Fibroblast of upper back skin (primary cell): ENCODE results near the gene TMEM123.
A peak's percentile ranks its signal among the peaks of the same experiment; 100 is the strongest.

Experiments used
- DNase-seq: peaks from one replicate; pipeline ENCODE4 v3.0.0-alpha.2; 2013

The TMEM123 gene

GRCh38 chr11:102471474-102471873 lies 18.9 kb upstream of the TMEM123 start:
- no peak for DNase-seq

DNA sequence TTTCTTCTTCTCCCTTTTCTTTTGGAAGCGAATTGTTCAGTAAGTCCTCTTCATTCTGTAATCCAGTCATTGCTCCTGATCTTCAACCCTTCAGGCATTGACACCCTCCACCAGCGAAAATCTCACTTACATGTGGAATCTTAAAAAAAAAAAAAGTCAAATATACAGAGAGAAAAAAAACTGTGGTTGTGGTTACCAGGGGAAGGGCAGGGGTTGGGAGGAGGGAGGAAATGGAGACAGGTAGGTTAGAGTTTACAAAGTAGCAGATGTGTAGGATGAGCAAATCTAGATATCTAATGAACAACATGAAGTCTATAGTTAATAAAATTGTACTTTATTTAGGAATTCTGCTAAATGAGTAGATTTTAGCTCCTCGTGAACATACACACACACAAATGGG lies 17.7 kb upstream of the TMEM123 start:
- no peak for DNase-seq

DNA sequence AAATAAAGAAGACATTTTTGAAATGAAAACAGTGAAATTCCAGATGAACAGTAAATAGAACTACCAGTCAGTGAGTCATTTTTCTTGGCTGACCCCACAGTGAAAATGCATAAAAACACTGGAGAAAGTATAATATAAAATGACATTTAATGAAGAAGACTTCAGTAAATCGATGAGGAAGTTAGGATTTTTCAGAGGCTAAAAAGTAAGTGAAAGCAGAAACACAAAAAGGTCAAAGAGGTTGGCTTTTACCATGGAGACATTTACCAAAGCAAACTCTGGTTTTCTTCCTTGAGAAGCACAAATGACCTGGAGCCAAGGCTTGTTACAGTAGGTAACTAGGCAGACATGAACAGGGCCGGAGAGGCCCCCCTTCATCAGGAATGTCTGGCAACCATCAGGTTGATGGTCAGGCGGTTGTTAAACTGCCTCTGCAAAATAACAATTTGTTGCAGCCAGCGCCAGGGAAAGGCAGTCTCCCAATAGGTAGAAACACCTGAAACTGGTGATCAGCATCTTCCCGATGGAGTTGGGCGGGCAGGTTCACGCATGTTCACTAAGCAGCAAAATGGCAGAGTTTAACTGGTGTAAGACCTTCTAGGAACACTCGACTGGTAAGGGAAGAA lies 16.7 kb upstream of the TMEM123 start:
- DNase-seq: peak; percentile 20

DNA sequence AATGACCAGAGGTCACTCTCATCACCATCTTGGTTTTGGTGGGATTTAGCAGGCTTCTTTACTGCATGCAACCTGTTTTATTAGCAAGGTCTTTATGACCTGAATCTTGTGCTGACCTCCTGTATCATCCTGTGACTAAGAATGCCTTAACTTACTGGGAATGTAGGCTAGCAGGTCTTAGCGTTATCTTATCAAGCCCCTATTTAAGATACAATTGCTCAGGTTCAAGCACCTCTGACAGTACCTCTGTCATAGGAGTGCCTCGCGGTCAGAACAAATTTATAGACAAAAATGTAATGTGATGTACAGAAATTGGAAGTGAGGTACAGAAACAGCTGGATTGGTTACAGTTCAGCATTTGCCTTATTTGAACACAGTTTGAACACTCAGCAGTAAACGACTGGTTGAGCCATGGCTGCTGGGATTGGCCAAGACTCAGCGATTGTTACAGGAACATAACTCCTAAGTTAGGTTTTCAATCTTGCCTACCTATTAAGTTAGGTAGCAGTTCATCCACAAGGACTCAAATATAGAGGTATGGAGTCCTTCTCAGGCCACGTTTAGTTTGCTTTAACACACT lies 16.1 kb upstream of the TMEM123 start:
- DNase-seq: no peak

- DNase-seq: no peak
Observed at GRCh38 chr11:102467853-102468580, 15.5 kb upstream of the TMEM123 start.

DNA sequence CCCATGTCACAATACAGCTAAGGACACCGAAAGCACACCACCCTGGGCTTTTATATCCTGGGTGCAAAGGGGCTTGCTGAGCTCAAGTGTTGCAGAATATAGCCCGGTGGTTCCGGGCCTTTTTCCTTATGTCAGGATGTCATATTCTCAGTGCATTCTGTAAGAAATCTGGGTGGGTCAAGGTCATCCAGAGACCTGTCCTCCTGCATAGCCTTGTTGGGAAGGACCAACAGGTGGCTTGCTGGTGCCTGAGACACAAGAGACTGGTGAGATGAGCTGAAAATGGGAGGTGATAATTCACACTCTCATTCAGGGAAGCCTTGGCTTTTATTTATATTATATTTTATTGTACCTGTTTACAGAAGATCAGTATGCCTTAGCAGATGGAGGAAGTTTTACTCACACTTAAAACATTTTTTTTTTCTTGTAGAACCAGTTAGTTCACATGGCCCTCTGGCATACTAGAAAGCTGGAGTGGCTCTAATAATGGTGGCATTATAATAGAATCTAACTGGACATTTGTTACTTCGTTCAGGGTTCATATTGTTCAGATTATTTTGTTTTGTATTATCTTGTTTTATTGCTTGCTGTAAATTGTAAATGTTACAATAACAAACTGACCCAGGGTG lies 14.6 kb upstream of the TMEM123 start:
- DNase-seq: no peak

GRCh38 chr11:102465696-102466095 lies 13.1 kb upstream of the TMEM123 start:
- no peak for DNase-seq

GRCh38 chr11:102464859-102465500 lies 12.4 kb upstream of the TMEM123 start:
- no peak for DNase-seq

DNA sequence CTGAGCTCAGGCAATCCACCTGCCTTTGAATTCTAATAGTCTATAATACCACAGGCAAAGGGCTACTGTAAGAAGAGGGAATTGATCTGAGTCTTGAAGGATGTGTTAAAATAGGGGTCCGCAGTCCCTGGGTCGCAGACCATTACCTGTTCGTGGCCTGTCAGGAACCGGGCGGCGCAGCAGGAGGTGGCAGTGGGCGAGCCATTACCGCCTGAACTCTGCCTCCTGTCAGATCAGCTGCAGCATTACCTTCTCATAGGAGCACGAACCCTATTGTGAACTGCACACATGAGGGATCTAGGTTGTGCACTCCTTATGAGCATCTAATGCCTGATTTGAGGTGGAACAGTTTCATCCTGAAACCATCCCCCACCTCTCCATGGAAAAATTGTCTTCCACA lies 11.5 kb upstream of the TMEM123 start:
- no peak for DNase-seq

- DNase-seq: no peak
Observed at GRCh38 chr11:102462610-102463009, 10.0 kb upstream of the TMEM123 start.

DNA sequence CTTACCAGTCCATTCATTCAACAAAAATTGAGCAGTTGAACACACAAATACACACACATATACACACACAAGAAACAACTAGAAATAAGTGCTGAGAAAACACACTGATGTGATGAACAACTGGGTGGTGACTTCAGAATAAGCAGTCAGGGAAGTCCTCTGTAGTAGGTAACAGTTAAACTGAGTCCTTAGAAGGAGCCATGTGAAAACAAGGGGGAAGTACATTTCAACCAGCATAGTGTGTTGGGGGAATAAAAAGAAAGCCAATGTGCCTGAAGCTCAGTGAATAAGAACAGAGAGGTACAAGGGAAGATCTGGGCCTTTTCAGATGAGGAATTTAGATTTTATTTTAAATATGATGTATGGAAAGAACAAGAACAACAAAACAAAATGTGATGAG lies 6.8 kb upstream of the TMEM123 start:
- no peak for DNase-seq

DNA sequence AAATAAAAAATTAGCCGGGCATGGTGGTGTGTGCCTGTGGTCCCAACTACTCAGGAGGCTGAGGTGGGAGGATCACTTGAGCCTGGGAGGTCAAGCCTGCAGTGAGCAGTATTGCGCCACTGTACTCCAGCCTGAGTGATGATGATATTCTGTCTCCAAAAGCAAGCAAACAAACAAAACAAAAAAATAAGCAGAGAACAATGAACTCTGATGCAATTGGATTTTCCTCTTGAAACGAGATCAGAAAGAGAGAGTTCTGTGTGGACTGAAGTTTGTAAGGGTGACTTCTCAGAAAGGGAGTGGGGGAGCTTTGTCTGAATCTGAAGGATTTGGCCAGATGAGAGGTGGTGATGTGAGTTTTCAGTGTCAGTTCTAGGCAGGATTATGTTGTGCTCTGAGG lies 6.0 kb upstream of the TMEM123 start:
- no peak for DNase-seq

GRCh38 chr11:102457865-102458264 lies 5.3 kb upstream of the TMEM123 start:
- no peak for DNase-seq

- no peak for DNase-seq
Observed at GRCh38 chr11:102457056-102457677, 4.6 kb upstream of the TMEM123 start.

- peak; percentile 34 for DNase-seq
Observed at GRCh38 chr11:102456381-102456780, 3.8 kb upstream of the TMEM123 start.

GRCh38 chr11:102453921-102454320 lies 1.4 kb upstream of the TMEM123 start:
- DNase-seq: no peak

GRCh38 chr11:102453302-102453695 lies 734 bp upstream of the TMEM123 start:
- no peak for DNase-seq

- no peak for DNase-seq
Observed at GRCh38 chr11:102451681-102452460, 694 bp downstream of the TMEM123 start.

- DNase-seq: no peak
Observed at GRCh38 chr11:102451041-102451680, 1.4 kb downstream of the TMEM123 start.

- no peak for DNase-seq
Observed at GRCh38 chr11:102449651-102450570, 2.7 kb downstream of the TMEM123 start.

DNA sequence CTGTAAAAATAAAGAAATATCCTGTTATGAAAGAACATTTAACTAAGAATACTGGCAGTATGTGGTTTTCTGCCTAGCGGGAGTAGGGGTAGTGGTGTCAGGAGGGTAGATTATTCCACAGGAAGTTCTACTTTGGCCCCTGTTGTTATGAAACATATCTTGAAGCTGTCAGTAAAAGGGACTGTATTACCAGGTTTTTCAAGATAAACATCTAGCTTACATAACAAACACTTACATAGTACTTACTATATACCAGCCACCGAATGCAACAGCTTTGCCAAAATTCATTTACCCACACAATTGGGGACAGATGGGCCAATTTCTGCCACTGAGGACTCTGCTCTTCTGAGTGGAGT lies 3.7 kb downstream of the TMEM123 start:
- no peak for DNase-seq
